PC-9 (cell line): ENCODE measurements around the gene RIMKLB. TPM values are rescaled to one million over a fixed set of nuclear protein-coding genes. Genes with fewer than 3 reads are reported as not detected.

ENCODE experiments used
- Bru-seq: library from RNA; stranded (reverse); fragments of 400-500 nt; gene quantifications from one replicate; lab custom pipeline; 2021; lab: Mats Ljungman, UMichigan
- BruChase-seq, 2 experiments: library from RNA; stranded (reverse); fragments of 400-500 nt; gene quantifications; one replicate each; lab custom pipeline; 2021; lab: Mats Ljungman, UMichigan
- BruUV-seq: library from RNA; stranded (reverse); fragments of 400-500 nt; replicated peaks from 2 replicates; lab custom pipeline; 2021; lab: Mats Ljungman, UMichigan
- CTCF ChIA-PET: fragments of 300-600 bp; sonication (Branson Sonifier 250); formaldehyde crosslinking; loops from one replicate; lab custom pipeline; 2022; ENCODE audit warnings: antibody characterized with exemption; lab: Charles Lee
- POLR2A ChIA-PET: fragments of 300-600 bp; sonication (Branson Sonifier 250); formaldehyde crosslinking; loops from one replicate; lab custom pipeline; 2022; ENCODE audit warnings: antibody characterized with exemption; ENCODE audit not compliant: unreplicated experiment; lab: Charles Lee
- DNase-seq, 2 experiments: peaks; one replicate each; pipeline versions ENCODE4 v3.0.0 to v3.0.0-alpha.2; 2015 to 2022; ENCODE audit warnings: mixed read lengths in 1 of 2
- H2AFZ ChIP-seq: fragments of 200-600 bp; sonication (generic); 2 replicates; pipeline ENCODE4 v1.8.1; 2017; ENCODE audit warnings: antibody characterized with exemption
- H3F3A ChIP-seq: fragments of 200-600 bp; sonication (generic); 2 replicates; pipeline ENCODE4 v1.8.1; 2017; ENCODE audit warnings: antibody characterized with exemption, mild to moderate bottlenecking, low read depth; ENCODE audit not compliant: insufficient read depth
- H3K27ac ChIP-seq: fragments of 200-600 bp; sonication (generic); 2 replicates; pipeline ENCODE4 v1.6.1; 2016; ENCODE audit warnings: mixed run types
- H3K27me3 ChIP-seq: fragments of 200-600 bp; sonication (generic); 2 replicates; pipeline ENCODE4 v1.6.1; 2016; ENCODE audit warnings: low read depth, mixed run types; ENCODE audit not compliant: insufficient read depth
- H3K36me3 ChIP-seq: fragments of 200-600 bp; sonication (generic); 2 replicates; pipeline ENCODE4 v1.6.1; 2016; ENCODE audit warnings: low read depth, mixed run types
- H3K4me1 ChIP-seq: fragments of 200-600 bp; sonication (generic); replicated peaks from 2 replicates; pipeline ENCODE4 v1.6.1; 2016; ENCODE audit warnings: mixed run types; ENCODE audit not compliant: insufficient read depth
- H3K4me2 ChIP-seq: fragments of 200-600 bp; sonication (generic); 2 replicates; pipeline ENCODE4 v1.6.1; 2017; ENCODE audit warnings: mixed run types
- H3K4me3 ChIP-seq: fragments of 200-600 bp; sonication (generic); 2 replicates; pipeline ENCODE4 v1.6.1; 2016; ENCODE audit warnings: mixed run types
- H3K79me2 ChIP-seq: fragments of 200-600 bp; sonication (generic); 2 replicates; pipeline ENCODE4 v1.6.1; 2017; ENCODE audit warnings: low read depth, mixed run types
- H3K9me2 ChIP-seq: fragments of 200-600 bp; sonication (generic); 2 replicates; pipeline ENCODE4 v1.8.1; 2017; ENCODE audit warnings: mild to moderate bottlenecking; ENCODE audit not compliant: insufficient read depth
- H3K9me3 ChIP-seq: fragments of 200-600 bp; sonication (generic); 2 replicates; pipeline ENCODE4 v1.8.1; 2016; ENCODE audit warnings: low read depth; ENCODE audit not compliant: insufficient read depth
- H4K20me1 ChIP-seq: fragments of 200-600 bp; sonication (generic); 2 replicates; pipeline ENCODE4 v1.8.1; 2017; ENCODE audit not compliant: insufficient read depth
- CTCF ChIP-seq: fragments of 200-600 bp; sonication (generic); conservative IDR thresholded peaks from 2 replicates; pipeline ENCODE4 v1.6.1; 2017; ENCODE audit warnings: mixed run types, antibody characterized with exemption, mild to moderate bottlenecking, moderate library complexity
- EZH2 ChIP-seq: fragments of 200-600 bp; sonication (generic); IDR thresholded peaks from 2 replicates; pipeline ENCODE4 v1.8.0; 2017; ENCODE audit warnings: antibody characterized with exemption, low read depth
- intact Hi-C: fragments of 100-400 bp; cut with micrococcal nuclease; formaldehyde crosslinking; loops from one replicate; pipeline ENCODE4 v1.10.0; 2022; ENCODE audit not compliant: unreplicated experiment
- long read RNA-seq: library from polyadenylated mRNA; stranded (forward); transcript quantifications from one replicate; pipeline ENCODE4 v2.0.0, GENCODE V29; 2022
- total RNA-seq: library from RNA; stranded (reverse); gene quantifications from 2 replicates; pipeline ENCODE4 v1.2.3, GENCODE V29; 2021

Gene RIMKLB
- 56.9 and 64.8 TPM in 2 replicates for total RNA-seq
- Bru-seq, nascent RNA, result percentile 93 among the genes with signal in this experiment
- percentile 94 among the genes with signal in this experiment for BruChase-seq, experiment 1, labeled RNA remaining after a 2-hour chase
- percentile 82 among the genes with signal in this experiment for BruChase-seq, experiment 2, labeled RNA remaining after a 6-hour chase
- long read RNA-seq, transcript RIMKLB-205 (6 exons, 2,236 nt), result major isoform, 20 of 55 reads
- long read RNA-seq, partial matches to known transcripts, result 4 of 55 reads
- long read RNA-seq, other reads (novel, unspliced or antisense), result 28 of 55 reads

- CTCF ChIA-PET, result interaction anchor here (0.7 to 1.1 kb wide), 3 partner anchors 10 to 163 kb away, joined by 3 to 5 read pairs (median 4); no protein-coding TSS in a partner anchor
- Histone ChIP-seq H3K36me3 (no peaks in the 10 kb centered on the region; the same call in 1 of the 2 replicates), H3K9me2 (no peaks in the 10 kb centered on the region), H2AFZ (peak within 1 kb of the TSS; percentile 90), H3K79me2 (peaks cover 41% of the 10 kb centered on the region), H3K4me2 (peak within 1 kb of the TSS; percentile 77), H4K20me1 (peaks cover 21% of the 10 kb centered on the region), H3K4me3 (peak within 1 kb of the TSS; percentile 92), H3K9me3 (no peaks in the 10 kb centered on the region), H3K27ac (peak within 1 kb of the TSS; percentile 43), H3K4me1 (peaks cover 16% of the 10 kb centered on the region), H3K27me3 (no peaks in the 10 kb centered on the region), H3F3A (peaks cover 14% of the 10 kb centered on the region; the same call in 1 of the 2 replicates)
- BruUV-seq, result no TSS peak
- intact Hi-C loops, result loop anchor here (1.0 to 5.0 kb wide), 2 partner anchors 15 to 250 kb away; partner anchors contain the start of gene M6PR
- DNase-seq, result peak in 1 of 2 experiments; percentile 82
- POLR2A ChIA-PET, result interaction anchor here (0.6 to 1.6 kb wide), 8 partner anchors 10 to 154 kb away, joined by 3 to 8 read pairs (median 4); no protein-coding TSS in a partner anchor
- TF ChIP-seq CTCF, result no peak
- no peak for TF ChIP-seq EZH2
Observed at GRCh38 chr12:8697476-8698131, at the start of gene RIMKLB. RIMKLB (plus strand) TSS chr12:8697991; CDS start chr12:8713867, 15,876 bp downstream.

- H3K9me2 ChIP-seq, result no peaks in the 10 kb centered on the region
- H3K4me3 ChIP-seq, result no peak overlapping the region
- BruUV-seq, result no TSS peak
- ChIA-PET CTCF (no interaction called here), POLR2A (no interaction called here)
- TF ChIP-seq EZH2 (no peak), CTCF (no peak)
- H3K79me2 ChIP-seq, result no peaks in the 10 kb centered on the region
- intact Hi-C loops, result no loop called here
- H3K4me2 ChIP-seq, result no peak overlapping the region
- no peaks in the 10 kb centered on the region for H3K4me1 ChIP-seq
- no peaks in the 10 kb centered on the region for H3K9me3 ChIP-seq
- no peaks in the 10 kb centered on the region for H4K20me1 ChIP-seq
- no peak overlapping the region for H2AFZ ChIP-seq
- H3K36me3 ChIP-seq, result no peaks in the 10 kb centered on the region
- no peak overlapping the region for H3K27ac ChIP-seq
- H3F3A ChIP-seq, result no peaks in the 10 kb centered on the region
- no peaks in the 10 kb centered on the region; the same call in 1 of the 2 replicates for H3K27me3 ChIP-seq
- DNase-seq, result no peak
Observed at GRCh38 chr12:8648576-8649205, 49.1 kb upstream of the RIMKLB start.

GRCh38 chr12:8655421-8655820, 42.4 kb upstream of the RIMKLB start:
- Histone ChIP-seq H3K4me1 (0 out of 2 replicates have a peak, but pooled peaks cover 7% of the 10 kb centered on the region), H4K20me1 (no peaks in the 10 kb centered on the region), H3F3A (no peaks in the 10 kb centered on the region), H3K36me3 (no peaks in the 10 kb centered on the region), H2AFZ (no peak overlapping the region), H3K79me2 (no peaks in the 10 kb centered on the region), H3K9me2 (no peaks in the 10 kb centered on the region), H3K27me3 (no peaks in the 10 kb centered on the region), H3K27ac (no peak overlapping the region), H3K4me3 (no peak overlapping the region), H3K9me3 (no peaks in the 10 kb centered on the region), H3K4me2 (no peak overlapping the region)
- intact Hi-C loops, result loop anchor here (5.0 kb wide), 1 partner anchor 292 kb away; the partner anchor contains the start of gene M6PR
- ChIA-PET POLR2A (interaction anchor here (0.6 to 0.7 kb wide), 2 partner anchors 42 to 115 kb away, joined by 3 to 6 read pairs; no protein-coding TSS in a partner anchor), CTCF (no interaction called here)
- DNase-seq, result no peak
- TF ChIP-seq EZH2 (no peak), CTCF (no peak)
- no TSS peak for BruUV-seq
